GM23338 (cell line): ENCODE data around the gene WSCD1. TPM values are rescaled to one million over a fixed set of nuclear protein-coding genes. Genes with fewer than 3 reads are reported as not detected.

Source experiments
- ATAC-seq: fragments of 200-7000 bp; cut with Tn5 transposase; 3 replicates; pipeline ENCODE4 v1.9.1; 2020
- DNase-seq: peaks from one replicate; pipeline ENCODE4 v3.0.0-alpha.2; 2015; ENCODE audit warnings: low spot score
- H2AFZ ChIP-seq: fragments of 200-600 bp; sonication (generic); 2 replicates; pipeline ENCODE4 v1.8.0; 2016; ENCODE audit warnings: antibody characterized with exemption, mild to moderate bottlenecking, moderate library complexity
- H3F3A ChIP-seq: fragments of 200-600 bp; sonication (generic); replicated peaks from 2 replicates; pipeline ENCODE4 v1.8.0; 2017; ENCODE audit warnings: antibody characterized with exemption, mixed run types, low read depth
- H3K27ac ChIP-seq: fragments of 200-600 bp; sonication (generic); 2 replicates; pipeline ENCODE4 v1.6.1; 2016; ENCODE audit warnings: low read depth
- H3K27me3 ChIP-seq: fragments of 200-600 bp; sonication (generic); 2 replicates; pipeline ENCODE4 v1.8.0; 2016; ENCODE audit warnings: mild to moderate bottlenecking, mixed run types, moderate library complexity; ENCODE audit not compliant: insufficient read depth
- H3K36me3 ChIP-seq: fragments of 200-600 bp; sonication (generic); 2 replicates; pipeline ENCODE4 v1.8.0; 2016; ENCODE audit warnings: mild to moderate bottlenecking; ENCODE audit not compliant: insufficient read depth
- H3K4me1 ChIP-seq: fragments of 200-600 bp; sonication (generic); 2 replicates; pipeline ENCODE4 v1.8.0; 2016; ENCODE audit warnings: mild to moderate bottlenecking, moderate library complexity; ENCODE audit not compliant: insufficient read depth
- H3K4me2 ChIP-seq: fragments of 200-600 bp; sonication (generic); 2 replicates; pipeline ENCODE4 v1.7.1; 2017; ENCODE audit warnings: mixed run types
- H3K4me3 ChIP-seq: fragments of 200-600 bp; sonication (generic); 2 replicates; pipeline ENCODE4 v1.6.1; 2016; ENCODE audit warnings: mixed run types
- H3K79me2 ChIP-seq: fragments of 200-600 bp; sonication (generic); replicated peaks from 2 replicates; pipeline ENCODE4 v1.8.0; 2017; ENCODE audit warnings: mild to moderate bottlenecking; ENCODE audit not compliant: insufficient read depth
- H3K9me2 ChIP-seq: fragments of 200-600 bp; sonication (generic); 2 replicates; pipeline ENCODE4 v1.8.0; 2017; ENCODE audit not compliant: insufficient read depth
- H4K20me1 ChIP-seq: fragments of 200-600 bp; sonication (generic); replicated peaks from 2 replicates; pipeline ENCODE4 v1.8.0; 2017; ENCODE audit warnings: mild to moderate bottlenecking; ENCODE audit not compliant: insufficient read depth
- H3K27ac Mint-ChIP-seq: 2 replicates; pipeline ENCODE4 v1.8.0; 2020; ENCODE audit warnings: inconsistent platforms, mild to moderate bottlenecking, moderate library complexity, mixed read lengths
- H3K27me3 Mint-ChIP-seq: 3 replicates; pipeline ENCODE4 v1.8.0; 2022; ENCODE audit warnings: low read depth, mild to moderate bottlenecking, moderate library complexity, mixed read lengths, inconsistent platforms; ENCODE audit not compliant: insufficient read depth, poor library complexity
- H3K36me3 Mint-ChIP-seq: 3 replicates; pipeline ENCODE4 v1.8.0; 2021; ENCODE audit warnings: low read depth, mild to moderate bottlenecking, inconsistent platforms, moderate library complexity, mixed read lengths
- H3K4me1 Mint-ChIP-seq: 3 replicates; pipeline ENCODE4 v1.8.0; 2020; ENCODE audit warnings: mild to moderate bottlenecking, inconsistent platforms, mixed read lengths
- H3K4me3 Mint-ChIP-seq: 3 replicates; pipeline ENCODE4 v1.8.0; 2021; ENCODE audit warnings: moderate library complexity, mild to moderate bottlenecking, inconsistent platforms, mixed read lengths
- H3K9me3 Mint-ChIP-seq: 3 replicates; pipeline ENCODE4 v1.8.0; 2020; ENCODE audit warnings: moderate library complexity, mild to moderate bottlenecking, inconsistent platforms, mixed read lengths
- ZNF331 ChIP-seq: fragments of 250-450 bp; sonication (Bioruptor Pico); IDR thresholded peaks from 2 replicates; pipeline ENCODE4 v1.5.0; 2020; ENCODE audit warnings: low read depth, mild to moderate bottlenecking, moderate library complexity
- polyA plus RNA-seq: library from polyadenylated mRNA; unstranded; fragments of >200 nt; fragmentation: Nextera tagmentation; extraction: Ambion mirVana; gene quantifications from 2 replicates; pipeline ENCODE4 v1.2.1, GENCODE V29; 2016
- total RNA-seq: library from RNA; depleted of rRNA; stranded (reverse); fragments of >200 nt; shearing (Covaris generic); gene quantifications from 2 replicates; pipeline ENCODE4 v1.2.3, GENCODE V29; 2014
- TF ChIP-seq, protein P1 (sequence below): fragments of 250-450 bp; sonication (Bioruptor Pico); IDR thresholded peaks from 2 replicates; pipeline ENCODE4 v1.5.0; 2020; ENCODE audit warnings: mild to moderate bottlenecking, moderate library complexity
- TF ChIP-seq, protein P2 (sequence below), 2 experiments: fragments of 200-600 bp in 1 of 2; sonication (generic) in 1 of 2; conservative IDR thresholded peaks; 2 replicates each; pipeline versions ENCODE4 v1.5.1 to v1.6.1; 2016 to 2017; ENCODE audit warnings: antibody characterized with exemption in 2 of 2, low read depth in 2 of 2, mild to moderate bottlenecking in 2 of 2, moderate library complexity in 1 of 2

The WSCD1 gene
- total and polyA plus RNA-seq, 2 experiments from 2014 or later: 6.1 to 38.9 TPM

DNA sequence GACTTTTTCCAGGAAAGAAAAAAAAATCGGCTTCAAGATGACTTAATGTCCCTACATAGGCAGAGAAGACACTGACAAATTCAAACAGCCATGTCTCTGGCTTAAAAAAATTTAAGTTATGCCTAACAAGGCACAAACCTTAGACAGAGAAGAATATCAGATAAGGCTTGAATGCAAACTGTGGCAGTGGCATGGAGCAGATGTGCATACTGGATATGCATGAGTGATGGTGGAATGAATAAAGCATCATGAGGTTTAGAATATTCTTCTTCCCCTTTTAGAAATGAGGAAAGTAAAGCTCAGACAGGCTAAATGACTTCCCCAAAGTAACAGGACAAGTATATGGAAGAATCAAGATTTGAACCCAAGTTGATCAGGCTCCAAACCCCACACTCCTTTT lies 23.2 kb upstream of the WSCD1 start (continued):
- TF ChIP-seq, protein P1, sequence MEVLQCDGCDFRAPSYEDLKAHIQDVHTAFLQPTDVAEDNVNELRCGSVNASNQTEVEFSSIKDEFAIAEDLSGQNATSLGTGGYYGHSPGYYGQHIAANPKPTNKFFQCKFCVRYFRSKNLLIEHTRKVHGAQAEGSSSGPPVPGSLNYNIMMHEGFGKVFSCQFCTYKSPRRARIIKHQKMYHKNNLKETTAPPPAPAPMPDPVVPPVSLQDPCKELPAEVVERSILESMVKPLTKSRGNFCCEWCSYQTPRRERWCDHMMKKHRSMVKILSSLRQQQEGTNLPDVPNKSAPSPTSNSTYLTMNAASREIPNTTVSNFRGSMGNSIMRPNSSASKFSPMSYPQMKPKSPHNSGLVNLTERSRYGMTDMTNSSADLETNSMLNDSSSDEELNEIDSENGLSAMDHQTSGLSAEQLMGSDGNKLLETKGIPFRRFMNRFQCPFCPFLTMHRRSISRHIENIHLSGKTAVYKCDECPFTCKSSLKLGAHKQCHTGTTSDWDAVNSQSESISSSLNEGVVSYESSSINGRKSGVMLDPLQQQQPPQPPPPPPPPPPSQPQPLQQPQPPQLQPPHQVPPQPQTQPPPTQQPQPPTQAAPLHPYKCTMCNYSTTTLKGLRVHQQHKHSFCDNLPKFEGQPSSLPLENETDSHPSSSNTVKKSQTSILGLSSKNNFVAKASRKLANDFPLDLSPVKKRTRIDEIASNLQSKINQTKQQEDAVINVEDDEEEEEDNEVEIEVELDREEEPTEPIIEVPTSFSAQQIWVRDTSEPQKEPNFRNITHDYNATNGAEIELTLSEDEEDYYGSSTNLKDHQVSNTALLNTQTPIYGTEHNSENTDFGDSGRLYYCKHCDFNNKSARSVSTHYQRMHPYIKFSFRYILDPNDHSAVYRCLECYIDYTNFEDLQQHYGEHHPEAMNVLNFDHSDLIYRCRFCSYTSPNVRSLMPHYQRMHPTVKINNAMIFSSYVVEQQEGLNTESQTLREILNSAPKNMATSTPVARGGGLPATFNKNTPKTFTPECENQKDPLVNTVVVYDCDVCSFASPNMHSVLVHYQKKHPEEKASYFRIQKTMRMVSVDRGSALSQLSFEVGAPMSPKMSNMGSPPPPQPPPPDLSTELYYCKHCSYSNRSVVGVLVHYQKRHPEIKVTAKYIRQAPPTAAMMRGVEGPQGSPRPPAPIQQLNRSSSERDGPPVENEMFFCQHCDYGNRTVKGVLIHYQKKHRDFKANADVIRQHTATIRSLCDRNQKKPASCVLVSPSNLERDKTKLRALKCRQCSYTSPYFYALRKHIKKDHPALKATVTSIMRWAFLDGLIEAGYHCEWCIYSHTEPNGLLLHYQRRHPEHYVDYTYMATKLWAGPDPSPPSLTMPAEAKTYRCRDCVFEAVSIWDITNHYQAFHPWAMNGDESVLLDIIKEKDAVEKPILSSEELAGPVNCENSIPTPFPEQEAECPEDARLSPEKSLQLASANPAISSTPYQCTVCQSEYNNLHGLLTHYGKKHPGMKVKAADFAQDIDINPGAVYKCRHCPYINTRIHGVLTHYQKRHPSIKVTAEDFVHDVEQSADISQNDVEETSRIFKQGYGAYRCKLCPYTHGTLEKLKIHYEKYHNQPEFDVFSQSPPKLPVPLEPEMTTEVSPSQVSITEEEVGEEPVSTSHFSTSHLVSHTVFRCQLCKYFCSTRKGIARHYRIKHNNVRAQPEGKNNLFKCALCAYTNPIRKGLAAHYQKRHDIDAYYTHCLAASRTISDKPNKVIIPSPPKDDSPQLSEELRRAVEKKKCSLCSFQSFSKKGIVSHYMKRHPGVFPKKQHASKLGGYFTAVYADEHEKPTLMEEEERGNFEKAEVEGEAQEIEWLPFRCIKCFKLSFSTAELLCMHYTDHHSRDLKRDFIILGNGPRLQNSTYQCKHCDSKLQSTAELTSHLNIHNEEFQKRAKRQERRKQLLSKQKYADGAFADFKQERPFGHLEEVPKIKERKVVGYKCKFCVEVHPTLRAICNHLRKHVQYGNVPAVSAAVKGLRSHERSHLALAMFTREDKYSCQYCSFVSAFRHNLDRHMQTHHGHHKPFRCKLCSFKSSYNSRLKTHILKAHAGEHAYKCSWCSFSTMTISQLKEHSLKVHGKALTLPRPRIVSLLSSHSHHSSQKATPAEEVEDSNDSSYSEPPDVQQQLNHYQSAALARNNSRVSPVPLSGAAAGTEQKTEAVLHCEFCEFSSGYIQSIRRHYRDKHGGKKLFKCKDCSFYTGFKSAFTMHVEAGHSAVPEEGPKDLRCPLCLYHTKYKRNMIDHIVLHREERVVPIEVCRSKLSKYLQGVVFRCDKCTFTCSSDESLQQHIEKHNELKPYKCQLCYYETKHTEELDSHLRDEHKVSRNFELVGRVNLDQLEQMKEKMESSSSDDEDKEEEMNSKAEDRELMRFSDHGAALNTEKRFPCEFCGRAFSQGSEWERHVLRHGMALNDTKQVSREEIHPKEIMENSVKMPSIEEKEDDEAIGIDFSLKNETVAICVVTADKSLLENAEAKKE (CRISPR knock-in tag): no peak
- TF ChIP-seq, protein P2, sequence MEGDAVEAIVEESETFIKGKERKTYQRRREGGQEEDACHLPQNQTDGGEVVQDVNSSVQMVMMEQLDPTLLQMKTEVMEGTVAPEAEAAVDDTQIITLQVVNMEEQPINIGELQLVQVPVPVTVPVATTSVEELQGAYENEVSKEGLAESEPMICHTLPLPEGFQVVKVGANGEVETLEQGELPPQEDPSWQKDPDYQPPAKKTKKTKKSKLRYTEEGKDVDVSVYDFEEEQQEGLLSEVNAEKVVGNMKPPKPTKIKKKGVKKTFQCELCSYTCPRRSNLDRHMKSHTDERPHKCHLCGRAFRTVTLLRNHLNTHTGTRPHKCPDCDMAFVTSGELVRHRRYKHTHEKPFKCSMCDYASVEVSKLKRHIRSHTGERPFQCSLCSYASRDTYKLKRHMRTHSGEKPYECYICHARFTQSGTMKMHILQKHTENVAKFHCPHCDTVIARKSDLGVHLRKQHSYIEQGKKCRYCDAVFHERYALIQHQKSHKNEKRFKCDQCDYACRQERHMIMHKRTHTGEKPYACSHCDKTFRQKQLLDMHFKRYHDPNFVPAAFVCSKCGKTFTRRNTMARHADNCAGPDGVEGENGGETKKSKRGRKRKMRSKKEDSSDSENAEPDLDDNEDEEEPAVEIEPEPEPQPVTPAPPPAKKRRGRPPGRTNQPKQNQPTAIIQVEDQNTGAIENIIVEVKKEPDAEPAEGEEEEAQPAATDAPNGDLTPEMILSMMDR (conservative IDR thresholded peaks at IDR 0.05; ENCODE audit: low read depth in 2 of 2): no peak

DNA sequence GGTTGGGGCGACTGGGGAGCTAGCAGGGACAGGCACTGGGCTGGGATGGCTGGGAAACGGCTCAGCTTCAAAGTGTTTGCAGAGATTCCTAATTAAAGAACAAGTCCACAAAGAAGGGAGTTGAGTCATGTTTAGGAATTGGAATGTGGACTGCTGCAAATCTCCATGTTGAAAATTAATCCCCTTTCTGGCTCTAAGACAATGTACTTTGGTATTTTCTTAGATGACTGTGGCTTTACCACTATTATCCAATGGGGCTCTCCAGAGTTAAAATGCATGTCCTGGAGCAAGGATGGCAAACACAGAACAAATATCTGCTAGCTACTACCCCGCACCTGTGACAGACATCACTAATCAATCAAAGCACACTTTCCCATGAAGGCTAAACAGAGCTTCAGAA lies 22.2 kb upstream of the WSCD1 start:
- DNase-seq (no peak), ATAC-seq (no peak)
- Mint-ChIP-seq H3K4me3 (no peak overlapping the region), H3K27me3 (peaks cover 2% of the 10 kb centered on the region), H3K36me3 (no peaks in the 10 kb centered on the region), H3K27ac (no peak overlapping the region), H3K9me3 (no peaks in the 10 kb centered on the region), H3K4me1 (no peaks in the 10 kb centered on the region)
- Histone ChIP-seq H3K27me3 (no peaks in the 10 kb centered on the region), H3K4me2 (no peak overlapping the region), H3F3A (no peaks in the 10 kb centered on the region), H3K4me1 (no peaks in the 10 kb centered on the region), H3K27ac (no peak overlapping the region), H4K20me1 (no peaks in the 10 kb centered on the region), H3K4me3 (no peak overlapping the region), H3K36me3 (no peaks in the 10 kb centered on the region), H3K9me2 (no peaks in the 10 kb centered on the region), H3K79me2 (no peaks in the 10 kb centered on the region), H2AFZ (no peak overlapping the region)
- no peak for TF ChIP-seq ZNF331 (CRISPR knock-in tag)
- TF ChIP-seq, protein P2 (conservative IDR thresholded peaks at IDR 0.05; ENCODE audit: low read depth in 2 of 2): no peak
